Upper lobe of right lung (tissue), 1 donor: ENCODE data around the gene GASK1A. TPM values are rescaled to one million over a fixed set of nuclear protein-coding genes. Genes with fewer than 3 reads are reported as not detected.

Source experiments
- ATAC-seq: fragments of 200-7000 bp; cut with Tn5 transposase; one replicate; pipeline ENCODE4 v1.9.1; 2020; ENCODE audit warnings: mild to moderate bottlenecking, moderate library complexity
- DNase-seq: peaks from one replicate; pipeline ENCODE4 v3.0.0-alpha.2; 2020
- H3K27ac ChIP-seq: fragments of 200-600 bp; one replicate; pipeline ENCODE4 v1.8.0; 2022
- H3K27me3 ChIP-seq: fragments of 200-600 bp; one replicate; pipeline ENCODE4 v1.8.0; 2022; ENCODE audit warnings: mild to moderate bottlenecking
- H3K36me3 ChIP-seq: fragments of 200-600 bp; one replicate; pipeline ENCODE4 v1.8.0; 2022
- H3K4me1 ChIP-seq: fragments of 200-600 bp; one replicate; pipeline ENCODE4 v1.8.0; 2022
- H3K4me3 ChIP-seq: fragments of 200-600 bp; one replicate; pipeline ENCODE4 v1.8.0; 2022; ENCODE audit warnings: mild to moderate bottlenecking
- H3K9me3 ChIP-seq: fragments of 200-600 bp; one replicate; pipeline ENCODE4 v1.8.0; 2022
- intact Hi-C: fragments of 100-400 bp; cut with DNase I; formaldehyde crosslinking; loops from one replicate; pipeline ENCODE4 v1.11.0; 2022
- total RNA-seq: library from RNA; stranded (reverse); fragmentation: NEBNext Ultra II Directional; extraction: Animal tissue kit (Norgen Biotek cat#: 25700); gene quantifications from one replicate; pipeline ENCODE4 v1.2.1, GENCODE V29; 2021
- TF ChIP-seq, protein P1 (sequence below): fragments of 200-600 bp; IDR thresholded peaks from one replicate; pipeline ENCODE4 v1.8.0; 2022; ENCODE audit warnings: antibody characterized with exemption
- donor health status: DM: no; HTN: yes; CAD: no; lungs with severe emphysema.

The GASK1A gene
- total RNA-seq, 1 donor from 2014 or later: 3.9 TPM

DNA sequence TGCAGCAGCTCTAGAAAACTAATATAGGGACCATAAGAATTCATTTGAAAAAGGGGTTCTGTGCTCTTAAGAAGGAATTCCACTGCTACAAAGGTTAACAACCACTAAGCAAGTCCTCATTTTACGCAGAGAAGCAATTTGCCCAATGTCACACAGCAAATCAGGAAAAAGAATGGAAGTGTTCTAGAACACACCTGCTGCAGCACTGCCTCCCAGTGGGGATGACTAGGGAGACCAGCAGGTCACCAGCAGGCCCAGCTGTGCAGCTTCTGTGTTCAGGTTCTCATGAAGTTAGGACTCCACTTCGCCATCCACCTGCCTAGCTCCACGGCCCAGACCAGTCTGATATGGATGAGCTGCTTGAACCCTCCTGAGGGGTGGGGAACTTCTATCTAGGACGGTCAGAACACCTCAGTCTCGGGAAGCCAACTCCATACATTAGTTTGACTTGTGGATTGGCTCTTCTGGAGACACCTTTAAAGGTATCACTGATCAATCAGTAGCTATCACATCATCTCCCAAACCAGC is 108.2 kb downstream of the GASK1A start:
- intact Hi-C loops: no loop called here
- Histone ChIP-seq H3K4me3 (no peak overlapping the region), H3K27ac (no peak overlapping the region), H3K9me3 (no peaks in the 10 kb centered on the region), H3K4me1 (peaks cover 4% of the 10 kb centered on the region), H3K27me3 (no peaks in the 10 kb centered on the region), H3K36me3 (no peaks in the 10 kb centered on the region)
- DNase-seq: no peak
- TF ChIP-seq, protein P1, sequence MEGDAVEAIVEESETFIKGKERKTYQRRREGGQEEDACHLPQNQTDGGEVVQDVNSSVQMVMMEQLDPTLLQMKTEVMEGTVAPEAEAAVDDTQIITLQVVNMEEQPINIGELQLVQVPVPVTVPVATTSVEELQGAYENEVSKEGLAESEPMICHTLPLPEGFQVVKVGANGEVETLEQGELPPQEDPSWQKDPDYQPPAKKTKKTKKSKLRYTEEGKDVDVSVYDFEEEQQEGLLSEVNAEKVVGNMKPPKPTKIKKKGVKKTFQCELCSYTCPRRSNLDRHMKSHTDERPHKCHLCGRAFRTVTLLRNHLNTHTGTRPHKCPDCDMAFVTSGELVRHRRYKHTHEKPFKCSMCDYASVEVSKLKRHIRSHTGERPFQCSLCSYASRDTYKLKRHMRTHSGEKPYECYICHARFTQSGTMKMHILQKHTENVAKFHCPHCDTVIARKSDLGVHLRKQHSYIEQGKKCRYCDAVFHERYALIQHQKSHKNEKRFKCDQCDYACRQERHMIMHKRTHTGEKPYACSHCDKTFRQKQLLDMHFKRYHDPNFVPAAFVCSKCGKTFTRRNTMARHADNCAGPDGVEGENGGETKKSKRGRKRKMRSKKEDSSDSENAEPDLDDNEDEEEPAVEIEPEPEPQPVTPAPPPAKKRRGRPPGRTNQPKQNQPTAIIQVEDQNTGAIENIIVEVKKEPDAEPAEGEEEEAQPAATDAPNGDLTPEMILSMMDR: no peak
- ATAC-seq: no peak

DNA sequence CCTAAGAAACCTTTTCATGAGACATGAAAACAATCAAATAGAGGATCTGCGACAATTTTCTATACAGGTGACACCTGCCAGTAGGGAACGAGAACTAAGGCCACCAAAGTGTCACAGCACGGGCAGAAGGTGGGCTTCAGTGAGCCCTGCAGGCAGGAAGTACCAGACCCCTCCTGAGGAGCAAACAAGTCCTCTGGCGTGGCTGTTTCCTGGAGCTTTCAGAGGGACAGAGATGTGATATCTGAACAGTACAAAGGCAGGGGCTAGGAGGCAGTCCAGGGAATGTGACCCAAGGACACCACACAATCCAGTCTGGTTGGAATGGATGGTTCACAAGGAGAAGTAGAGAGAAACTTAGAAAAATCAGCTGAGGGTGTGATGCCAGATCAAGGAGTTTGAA is 110.0 kb downstream of the GASK1A start:
- peaks cover 4% of the 10 kb centered on the region for H3K4me1 ChIP-seq
- intact Hi-C loops: no loop called here
- no peaks in the 10 kb centered on the region for H3K27me3 ChIP-seq
- no peaks in the 10 kb centered on the region for H3K36me3 ChIP-seq
- TF ChIP-seq, protein P1: no peak
- DNase-seq (no peak), ATAC-seq (no peak)
- no peaks in the 10 kb centered on the region for H3K9me3 ChIP-seq
- H3K4me3 ChIP-seq: no peak overlapping the region
- no peak overlapping the region for H3K27ac ChIP-seq

DNA sequence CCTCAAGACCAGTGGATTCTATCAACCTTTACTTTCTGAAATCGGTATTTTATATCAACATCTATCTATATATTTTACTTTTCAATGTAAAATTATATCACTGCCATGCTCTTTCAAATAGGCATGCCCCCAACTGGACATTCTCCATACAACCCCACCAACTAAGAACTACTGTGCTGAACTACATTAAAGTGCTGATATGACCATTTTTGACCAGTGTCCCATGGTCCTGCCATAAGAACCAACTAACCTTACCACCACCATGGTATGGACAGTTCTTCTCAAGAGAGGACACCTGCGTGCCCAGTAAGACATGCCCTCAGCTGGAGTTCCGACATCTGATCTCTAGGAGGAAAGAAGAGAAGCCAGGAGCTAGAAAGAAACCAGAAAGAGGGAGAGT is 111.1 kb downstream of the GASK1A start:
- no peak for ATAC-seq
- Histone ChIP-seq H3K36me3 (no peaks in the 10 kb centered on the region), H3K27me3 (no peaks in the 10 kb centered on the region), H3K4me1 (peaks cover 4% of the 10 kb centered on the region), H3K4me3 (no peak overlapping the region), H3K9me3 (no peaks in the 10 kb centered on the region), H3K27ac (no peak overlapping the region)
- TF ChIP-seq, protein P1: no peak
- intact Hi-C loops: no loop called here
- DNase-seq: no peak

DNA sequence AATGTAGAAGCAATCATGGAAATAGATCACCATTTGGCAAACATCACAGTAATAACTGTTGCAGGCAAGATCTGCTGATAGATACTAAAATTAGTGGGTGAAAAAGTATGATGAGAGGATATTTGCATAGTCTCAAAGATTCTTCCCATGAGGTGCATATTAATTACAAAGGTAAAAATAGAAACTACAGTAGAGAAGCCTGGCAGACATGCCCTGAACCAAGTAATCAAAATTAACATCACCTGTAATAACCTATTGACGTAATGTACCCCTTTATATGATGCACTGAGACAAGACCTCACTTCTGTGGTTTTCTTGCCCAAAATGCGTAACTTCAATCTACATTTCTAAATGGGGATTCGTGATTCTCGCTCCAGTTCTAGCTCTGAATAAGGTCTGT is 112.4 kb downstream of the GASK1A start:
- Histone ChIP-seq H3K36me3 (no peaks in the 10 kb centered on the region), H3K27me3 (no peaks in the 10 kb centered on the region), H3K9me3 (no peaks in the 10 kb centered on the region), H3K27ac (no peak overlapping the region), H3K4me3 (no peak overlapping the region), H3K4me1 (peaks cover 4% of the 10 kb centered on the region)
- intact Hi-C loops: no loop called here
- ATAC-seq: no peak
- no peak for DNase-seq
- TF ChIP-seq, protein P1: no peak

DNA sequence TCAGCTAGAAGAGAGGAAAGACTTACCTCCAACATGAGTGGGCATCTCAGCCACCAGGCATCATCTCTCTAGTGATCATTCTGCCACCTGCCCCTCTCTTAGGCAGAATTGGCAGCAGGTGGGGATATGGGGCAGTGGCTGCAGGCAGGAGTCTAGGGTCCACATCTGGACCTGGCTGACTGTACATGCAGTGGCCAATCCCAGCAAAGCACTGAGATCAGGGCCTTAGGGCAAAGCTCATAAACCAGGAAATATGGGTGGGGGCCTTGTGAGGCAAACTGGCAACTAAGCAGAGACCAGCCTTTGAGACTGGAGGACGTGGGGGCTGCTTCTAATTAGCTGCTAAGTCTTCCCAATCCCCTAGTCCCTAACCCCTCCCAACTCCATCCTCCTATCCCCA is 113.9 kb downstream of the GASK1A start:
- Histone ChIP-seq H3K36me3 (no peaks in the 10 kb centered on the region), H3K4me3 (no peak overlapping the region), H3K27me3 (no peaks in the 10 kb centered on the region), H3K9me3 (no peaks in the 10 kb centered on the region), H3K4me1 (peaks cover 4% of the 10 kb centered on the region), H3K27ac (no peak overlapping the region)
- intact Hi-C loops: no loop called here
- TF ChIP-seq, protein P1: no peak
- no peak for DNase-seq
- ATAC-seq: no peak

DNA sequence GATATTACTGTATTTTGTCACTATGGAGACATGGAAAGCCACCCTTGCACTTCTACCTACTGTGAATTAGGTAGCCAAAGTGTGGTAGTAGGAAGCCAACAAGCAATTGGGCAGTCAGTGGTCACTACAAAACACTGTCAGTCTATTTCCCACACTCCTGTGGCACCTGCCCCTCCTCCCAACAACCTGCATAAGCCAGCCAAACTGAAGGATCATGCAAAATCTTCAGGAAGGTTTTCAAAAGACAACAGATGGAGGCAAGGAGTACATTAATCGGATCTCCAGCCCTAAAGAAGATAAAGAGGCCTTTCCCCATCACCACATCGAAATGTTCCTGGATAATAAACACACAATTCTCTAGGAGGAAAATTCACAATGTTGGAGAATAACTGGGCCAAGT is 114.9 kb downstream of the GASK1A start:
- no peak for ATAC-seq

More for the DNA sequence above, 114.9 kb downstream of the GASK1A start:
- Histone ChIP-seq H3K4me1 (peaks cover 4% of the 10 kb centered on the region), H3K4me3 (no peak overlapping the region), H3K27me3 (no peaks in the 10 kb centered on the region), H3K36me3 (no peaks in the 10 kb centered on the region), H3K9me3 (no peaks in the 10 kb centered on the region), H3K27ac (no peak overlapping the region)
- no peak for DNase-seq
- TF ChIP-seq, protein P1: no peak
- intact Hi-C loops: no loop called here
